IMR-90 (cell line): Measurements from ENCODE around the gene MAN1C1. TPM values are rescaled to one million over a fixed set of nuclear protein-coding genes. Genes with fewer than 3 reads are reported as not detected.

Experiments
- ATAC-seq: fragments of 200-7000 bp; cut with Tn5 transposase; 2 replicates; pipeline ENCODE4 v1.9.1; 2020; ENCODE audit warnings: low read depth, mild to moderate bottlenecking, moderate library complexity
- BruUV-seq: library from RNA; stranded (reverse); fragments of 400-500 nt; replicated peaks from 2 replicates; lab custom pipeline; 2021; lab: Mats Ljungman, UMichigan
- CTCF ChIA-PET: fragments of 300-600 bp; formaldehyde crosslinking; extraction: SDS; loops from one replicate; lab custom pipeline; 2021; ENCODE audit warnings: antibody characterized with exemption; lab: Yijun Ruan, JAX
- POLR2A ChIA-PET: fragments of 300-600 bp; sonication (Branson Sonifier 250); formaldehyde crosslinking; loops from one replicate; lab custom pipeline; 2022; ENCODE audit warnings: antibody characterized with exemption; ENCODE audit not compliant: unreplicated experiment; lab: Charles Lee
- DNase-seq: peaks from one replicate; pipeline ENCODE4 v3.0.0; 2013
- H2AFZ ChIP-seq: replicated peaks from 2 replicates; pipeline ENCODE3; 2013; ENCODE audit warnings: low read length, mild to moderate bottlenecking; ENCODE audit not compliant: poor library complexity
- H2AK5ac ChIP-seq: 2 replicates; pipeline ENCODE4 v1.6.1; 2013; ENCODE audit warnings: low read depth, low read length, inconsistent platforms
- H2AK9ac ChIP-seq: replicated peaks from 2 replicates; pipeline ENCODE3; 2013; ENCODE audit warnings: mild to moderate bottlenecking, low read depth, low read length, moderate library complexity; ENCODE audit not compliant: poor library complexity
- H2BK120ac ChIP-seq: 2 replicates; pipeline ENCODE4 v1.6.1; 2013; ENCODE audit warnings: low read depth, low read length, inconsistent platforms
- H2BK15ac ChIP-seq: 3 replicates; pipeline ENCODE4 v1.6.1; 2013; ENCODE audit warnings: low read depth, low read length, inconsistent platforms
- H2BK20ac ChIP-seq: 2 replicates; pipeline ENCODE4 v1.6.1; 2013; ENCODE audit warnings: low read depth, mild to moderate bottlenecking, inconsistent platforms, low read length, moderate library complexity
- H2BK5ac ChIP-seq: 2 replicates; pipeline ENCODE4 v1.6.1; 2013; ENCODE audit warnings: mild to moderate bottlenecking, low read depth, low read length, inconsistent platforms; ENCODE audit not compliant: poor library complexity, severe bottlenecking
- H3K14ac ChIP-seq: replicated peaks from 2 replicates; pipeline ENCODE4 v1.6.1; 2013; ENCODE audit warnings: low read depth, low read length, inconsistent platforms
- H3K18ac ChIP-seq: 2 replicates; pipeline ENCODE4 v1.6.1; 2013; ENCODE audit warnings: low read depth, low read length, control low read depth
- H3K23ac ChIP-seq: 2 replicates; pipeline ENCODE4 v1.6.1; 2013; ENCODE audit warnings: low read depth, low read length, inconsistent platforms
- H3K27ac ChIP-seq: 2 replicates; pipeline ENCODE4 v1.5.1; 2013; ENCODE audit warnings: mild to moderate bottlenecking, control low read depth, low read length; ENCODE audit not compliant: insufficient read depth
- H3K27me3 ChIP-seq: 2 replicates; pipeline ENCODE4 v1.6.1; 2013; ENCODE audit warnings: low read length; ENCODE audit not compliant: control insufficient read depth, insufficient read depth
- H3K36me3 ChIP-seq: 2 replicates; pipeline ENCODE4 v1.6.1; 2013; ENCODE audit warnings: low read length, mixed read lengths; ENCODE audit not compliant: control insufficient read depth, insufficient read depth
- H3K4ac ChIP-seq: 2 replicates; pipeline ENCODE4 v1.6.1; 2013; ENCODE audit warnings: low read depth, low read length, inconsistent platforms
- H3K4me1 ChIP-seq: 2 replicates; pipeline ENCODE4 v1.6.1; 2013; ENCODE audit warnings: low read length, mixed read lengths; ENCODE audit not compliant: control insufficient read depth, insufficient read depth
- H3K4me2 ChIP-seq: 2 replicates; pipeline ENCODE4 v1.6.1; 2013; ENCODE audit warnings: low read depth, mild to moderate bottlenecking, control low read depth, low read length, moderate library complexity
- H3K4me3 ChIP-seq: 2 replicates; pipeline ENCODE4 v1.5.1; 2013; ENCODE audit warnings: low read depth, mild to moderate bottlenecking, control low read depth, low read length, moderate library complexity; ENCODE audit not compliant: insufficient read depth
- H3K56ac ChIP-seq: 2 replicates; pipeline ENCODE4 v1.6.1; 2013; ENCODE audit warnings: low read length, inconsistent platforms; ENCODE audit not compliant: insufficient read depth; ENCODE audit errors: extremely low read depth
- H3K79me1 ChIP-seq, 2 experiments: 2 replicates each; pipeline ENCODE4 v1.6.1; 2013; ENCODE audit warnings: low read length in 2 of 2, inconsistent platforms in 1 of 2, low read depth in 1 of 2
- H3K9ac ChIP-seq: 2 replicates; pipeline ENCODE4 v1.6.1; 2013; ENCODE audit warnings: low read depth, low read length, control low read depth
- H3K9me1 ChIP-seq: 2 replicates; pipeline ENCODE4 v1.6.1; 2013; ENCODE audit warnings: low read length, inconsistent platforms; ENCODE audit not compliant: insufficient read depth
- H3K9me3 ChIP-seq: 2 replicates; pipeline ENCODE4 v1.6.1; 2013; ENCODE audit warnings: low read length; ENCODE audit not compliant: control insufficient read depth, insufficient read depth
- H4K20me1 ChIP-seq: 2 replicates; pipeline ENCODE4 v1.6.1; 2013; ENCODE audit warnings: low read length, inconsistent platforms; ENCODE audit not compliant: insufficient read depth
- H4K5ac ChIP-seq: 2 replicates; pipeline ENCODE4 v1.6.1; 2013; ENCODE audit warnings: mild to moderate bottlenecking, low read depth, low read length, control low read depth
- H4K8ac ChIP-seq, 2 experiments: 2 replicates each; pipeline ENCODE4 v1.6.1; 2013; ENCODE audit warnings: low read depth in 2 of 2, low read length in 2 of 2, control low read depth in 1 of 2, inconsistent platforms in 1 of 2
- H4K91ac ChIP-seq: 2 replicates; pipeline ENCODE4 v1.6.1; 2013; ENCODE audit warnings: low read depth, low read length, inconsistent platforms; ENCODE audit not compliant: insufficient read depth
- BHLHE40 ChIP-seq: fragments of 150-350 bp; IDR thresholded peaks from 2 replicates; pipeline ENCODE4 v1.6.1; 2016; ENCODE audit warnings: mild to moderate bottlenecking, low read depth, low read length
- CEBPB ChIP-seq: IDR thresholded peaks from 2 replicates; pipeline ENCODE4 v1.6.1; 2012; ENCODE audit warnings: low read depth, low read length, improper control_type of control experiment
- CHD1 ChIP-seq: IDR thresholded peaks from 2 replicates; pipeline ENCODE4 v1.6.1; 2012; ENCODE audit warnings: low read depth, low read length, improper control_type of control experiment
- CTCF ChIP-seq: conservative IDR thresholded peaks from 2 replicates; pipeline ENCODE4 v1.5.1; 2012; ENCODE audit warnings: mild to moderate bottlenecking, low read depth, low read length, improper control_type of control experiment
- FOS ChIP-seq: fragments of 150-350 bp; IDR thresholded peaks from 2 replicates; pipeline ENCODE4 v1.6.1; 2016; ENCODE audit warnings: low read depth, low read length
- MAFK ChIP-seq: IDR thresholded peaks from 2 replicates; pipeline ENCODE4 v1.6.1; 2012; ENCODE audit warnings: low read depth, low read length, improper control_type of control experiment
- MAZ ChIP-seq: IDR thresholded peaks from 2 replicates; pipeline ENCODE4 v1.6.1; 2012; ENCODE audit warnings: low read depth, mild to moderate bottlenecking, low read length, improper control_type of control experiment, moderate library complexity, borderline replicate concordance
- MXI1 ChIP-seq: IDR thresholded peaks from 2 replicates; pipeline ENCODE4 v1.6.1; 2012; ENCODE audit warnings: low read depth, mild to moderate bottlenecking, low read length, moderate library complexity, borderline replicate concordance
- NFE2L2 ChIP-seq: fragments of 150-350 bp; IDR thresholded peaks from 2 replicates; pipeline ENCODE4 v1.6.1; 2016; ENCODE audit warnings: low read depth, mild to moderate bottlenecking, low read length
- RAD21 ChIP-seq: IDR thresholded peaks from 2 replicates; pipeline ENCODE4 v1.6.1; 2012; ENCODE audit warnings: low read length, improper control_type of control experiment
- RCOR1 ChIP-seq: IDR thresholded peaks from 2 replicates; pipeline ENCODE4 v1.6.1; 2012; ENCODE audit warnings: mild to moderate bottlenecking, low read length, improper control_type of control experiment; ENCODE audit not compliant: insufficient replicate concordance
- RFX5 ChIP-seq: IDR thresholded peaks from 2 replicates; pipeline ENCODE4 v1.8.0; 2012; ENCODE audit warnings: low read depth, mild to moderate bottlenecking, low read length, moderate library complexity
- SMC3 ChIP-seq: fragments of 150-350 bp; IDR thresholded peaks from 2 replicates; pipeline ENCODE4 v1.6.1; 2016; ENCODE audit warnings: low read depth, mild to moderate bottlenecking, antibody characterized with exemption, low read length, moderate library complexity
- USF2 ChIP-seq: fragments of 150-350 bp; IDR thresholded peaks from 2 replicates; pipeline ENCODE4 v1.6.1; 2017; ENCODE audit warnings: mild to moderate bottlenecking, antibody characterized with exemption, low read length, low read depth
- WGBS, 2 experiments: methylation state at CpG; one replicate each; pipeline versions ENCODE4 v1.1.5 to v1.1.7; 2013; ENCODE audit warnings: missing lambda C conversion rate in 2 of 2; ENCODE audit not compliant: insufficient read length in 1 of 2; ENCODE audit errors: extremely low coverage in 2 of 2; 5-methylcytosine and 5-hydroxymethylcytosine counted together
- dilution Hi-C: fragments of 300-500 bp; cut with HindIII; formaldehyde crosslinking; loops from one replicate; pipeline ENCODE4 v1.14.3; 2018; ENCODE audit warnings: low sequenced_read_pairs; ENCODE audit not compliant: unreplicated experiment
- in situ Hi-C: fragments of 300-500 bp; cut with MboI; formaldehyde crosslinking; loops from 3 replicates; pipeline ENCODE4 v1.14.3; 2019; ENCODE audit warnings: low sequenced_read_pairs, inconsistent platforms, mixed read lengths
- intact Hi-C: fragments of 100-400 bp; cut with micrococcal nuclease; formaldehyde crosslinking; loops from 2 replicates; pipeline ENCODE4 v1.10.0; 2022
- polyA plus RNA-seq, 3 experiments: library from polyadenylated mRNA; depleted of rRNA; stranded (reverse); fragments of >200 nt; gene quantifications; 2 replicates each; pipeline ENCODE4 v1.2.3, GENCODE V29; 2012; ENCODE audit warnings: low replicate concordance in 1 of 3
- total RNA-seq: library from RNA; depleted of rRNA; stranded (reverse); fragments of >200 nt; gene quantifications from 2 replicates; pipeline ENCODE4 v1.2.3, GENCODE V29; 2012
- TF ChIP-seq, protein P1 (sequence below): fragments of 150-350 bp; IDR thresholded peaks from 2 replicates; pipeline ENCODE4 v1.6.1; 2016; ENCODE audit warnings: low read depth, mild to moderate bottlenecking, low read length, moderate library complexity, borderline replicate concordance

The MAN1C1 gene
- total and polyA plus RNA-seq, 2 of the 4 experiments (the other 2 are of a cell fraction), result 3.2 to 11.3 TPM

- Histone ChIP-seq H3K9me1 (peaks cover 14% of the 10 kb centered on the region), H2BK5ac (no peak overlapping the region), H3K18ac (no peak overlapping the region), H4K91ac (no peak overlapping the region), H2AFZ (no peak overlapping the region), H3K56ac (no peak overlapping the region), H2BK20ac (no peak overlapping the region), H4K5ac (no peak overlapping the region), H3K4me2 (no peak overlapping the region), H3K36me3 (peaks cover 31% of the 10 kb centered on the region; the same call in 1 of the 2 replicates), H4K8ac (no peak overlapping the region), H4K20me1 (no peaks in the 10 kb centered on the region), H3K4ac (no peak overlapping the region), H2AK9ac (no peak overlapping the region), H3K14ac (no peak overlapping the region), H3K9me3 (no peaks in the 10 kb centered on the region), H3K27ac (no peak overlapping the region), H3K27me3 (no peaks in the 10 kb centered on the region), H2BK120ac (no peak overlapping the region), H3K79me1 (no peaks in the 10 kb centered on the region), H2BK15ac (no peak overlapping the region), H3K23ac (no peak overlapping the region), H3K9ac (no peak overlapping the region), H2AK5ac (no peak overlapping the region), H3K4me3 (no peak overlapping the region), H3K4me1 (peaks cover 4% of the 10 kb centered on the region; the same call in 1 of the 2 replicates)
- ChIA-PET CTCF (no interaction called here), POLR2A (no interaction called here)
- intact Hi-C loops (no loop called here), in situ Hi-C loops (no loop called here), dilution Hi-C loops (no loop called here)
- DNase-seq (no peak), ATAC-seq (no peak)
- TF ChIP-seq FOS, result no peak
- no peak for TF ChIP-seq CTCF
- no peak for TF ChIP-seq MAZ
- TF ChIP-seq, protein P1, sequence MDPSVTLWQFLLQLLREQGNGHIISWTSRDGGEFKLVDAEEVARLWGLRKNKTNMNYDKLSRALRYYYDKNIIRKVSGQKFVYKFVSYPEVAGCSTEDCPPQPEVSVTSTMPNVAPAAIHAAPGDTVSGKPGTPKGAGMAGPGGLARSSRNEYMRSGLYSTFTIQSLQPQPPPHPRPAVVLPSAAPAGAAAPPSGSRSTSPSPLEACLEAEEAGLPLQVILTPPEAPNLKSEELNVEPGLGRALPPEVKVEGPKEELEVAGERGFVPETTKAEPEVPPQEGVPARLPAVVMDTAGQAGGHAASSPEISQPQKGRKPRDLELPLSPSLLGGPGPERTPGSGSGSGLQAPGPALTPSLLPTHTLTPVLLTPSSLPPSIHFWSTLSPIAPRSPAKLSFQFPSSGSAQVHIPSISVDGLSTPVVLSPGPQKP, result no peak
- no peak for TF ChIP-seq USF2
- TF ChIP-seq RAD21, result no peak
- no peak for TF ChIP-seq CHD1
- TF ChIP-seq CEBPB, result no peak
- no peak for TF ChIP-seq SMC3
- TF ChIP-seq NFE2L2, result no peak
- no peak for TF ChIP-seq MXI1
- TF ChIP-seq MAFK, result no peak
- TF ChIP-seq RCOR1, result no peak
- no peak for TF ChIP-seq RFX5
- no peak for TF ChIP-seq BHLHE40
- WGBS, 2 experiments, result 82% methylated on average over 2 of the region's 27 CpGs; no CpG with 5 or more reads in 1 of the 2 experiments
- BruUV-seq, result no TSS peak
These were observed 153.2 kb downstream of the MAN1C1 start for GRCh38 chr1:25769625-25770383.
